Measurements from ENCODE around the gene VCY1B.
"Not testable (repeated sequence)": the region's sequence is repeated elsewhere in the genome, so short reads cannot be mapped to it uniquely, and the experiment has no call there.

Gene VCY1B

DNA sequence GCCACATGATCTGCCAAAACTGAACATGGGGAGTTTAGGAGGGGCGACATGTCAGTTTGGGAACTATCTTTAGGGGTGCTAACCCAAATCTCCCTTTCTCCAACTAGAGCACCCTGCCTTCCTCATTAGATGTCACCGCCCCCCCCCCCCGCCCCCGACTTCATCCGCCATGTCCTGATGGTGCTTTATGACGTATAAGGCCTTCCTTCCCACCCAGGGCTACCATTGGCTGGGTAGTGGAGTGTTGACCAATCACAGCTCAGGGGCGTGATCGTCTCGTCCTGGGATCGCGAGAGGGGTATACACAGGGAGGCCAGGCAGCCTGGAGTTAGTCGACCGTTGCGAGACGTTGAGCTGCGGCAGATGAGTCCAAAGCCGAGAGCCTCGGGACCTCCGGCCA, at the start of gene VCY1B:
Gene VCY1B (plus strand): TSS at position 301 of the 400 bp plus-strand sequence. CDS start 63 bp downstream, at position 364.
- CTCF ChIA-PET; H3K27ac ChIP-seq; DNase-seq (ENCODE audit: low spot score); POLR2A ChIA-PET (ENCODE audit: low non-redundant PET): not testable (repeated sequence)

DNA sequence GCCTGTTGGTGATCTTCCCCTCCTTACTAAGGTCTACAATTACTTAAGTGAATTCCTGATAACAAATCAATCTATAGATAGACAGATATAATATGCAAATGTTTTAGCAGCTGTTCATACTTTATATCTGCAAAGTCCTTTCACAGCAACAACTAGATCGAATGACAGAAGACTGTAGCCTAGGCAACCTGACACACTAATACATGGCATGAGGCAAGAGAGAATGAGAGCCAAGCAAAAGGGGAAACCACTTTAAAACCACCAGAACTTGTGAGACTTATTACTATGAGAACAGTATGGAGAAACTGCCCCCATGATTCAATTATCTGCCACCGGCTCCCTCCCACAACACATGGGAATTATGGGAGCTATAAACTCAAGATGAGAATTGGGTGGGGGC, 44.1 kb upstream of the VCY1B start:
- DNase-seq (ENCODE audit: low spot score); H3K27ac ChIP-seq; CTCF ChIA-PET; POLR2A ChIA-PET (ENCODE audit: low non-redundant PET): not testable (repeated sequence)

DNA sequence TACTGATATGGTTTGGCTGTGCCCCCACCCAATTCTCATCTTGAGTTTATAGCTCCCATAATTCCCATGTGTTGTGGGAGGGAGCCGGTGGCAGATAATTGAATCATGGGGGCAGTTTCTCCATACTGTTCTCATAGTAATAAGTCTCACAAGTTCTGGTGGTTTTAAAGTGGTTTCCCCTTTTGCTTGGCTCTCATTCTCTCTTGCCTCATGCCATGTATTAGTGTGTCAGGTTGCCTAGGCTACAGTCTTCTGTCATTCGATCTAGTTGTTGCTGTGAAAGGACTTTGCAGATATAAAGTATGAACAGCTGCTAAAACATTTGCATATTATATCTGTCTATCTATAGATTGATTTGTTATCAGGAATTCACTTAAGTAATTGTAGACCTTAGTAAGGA, 25.6 kb upstream of the VCY1B start:
- CTCF ChIA-PET; DNase-seq (ENCODE audit: low spot score): not testable (repeated sequence)

DNA sequence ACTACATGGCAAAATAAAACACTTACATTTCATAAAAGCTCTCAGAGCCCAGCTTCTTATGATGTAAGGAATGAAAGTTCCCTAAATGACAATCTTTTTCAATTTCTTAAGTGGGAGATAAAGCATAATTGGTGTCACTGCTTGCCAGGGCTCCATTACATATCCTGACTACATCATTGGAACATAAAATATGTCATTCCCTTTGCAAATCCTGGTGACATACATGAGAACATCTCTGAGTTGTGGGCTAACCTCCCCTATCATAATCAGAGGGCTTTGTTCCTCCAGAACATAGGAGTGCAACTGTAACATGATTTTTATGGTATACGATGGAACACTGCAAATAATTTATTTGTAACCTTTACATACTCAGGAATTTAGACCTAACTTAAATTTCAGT, 29.9 kb downstream of the VCY1B start:
- ChIA-PET CTCF (no interaction called here), POLR2A (ENCODE audit: low non-redundant PET) (no interaction called here)
- DNase-seq (ENCODE audit: low spot score) = no peak
- TF ChIP-seq, protein P1, sequence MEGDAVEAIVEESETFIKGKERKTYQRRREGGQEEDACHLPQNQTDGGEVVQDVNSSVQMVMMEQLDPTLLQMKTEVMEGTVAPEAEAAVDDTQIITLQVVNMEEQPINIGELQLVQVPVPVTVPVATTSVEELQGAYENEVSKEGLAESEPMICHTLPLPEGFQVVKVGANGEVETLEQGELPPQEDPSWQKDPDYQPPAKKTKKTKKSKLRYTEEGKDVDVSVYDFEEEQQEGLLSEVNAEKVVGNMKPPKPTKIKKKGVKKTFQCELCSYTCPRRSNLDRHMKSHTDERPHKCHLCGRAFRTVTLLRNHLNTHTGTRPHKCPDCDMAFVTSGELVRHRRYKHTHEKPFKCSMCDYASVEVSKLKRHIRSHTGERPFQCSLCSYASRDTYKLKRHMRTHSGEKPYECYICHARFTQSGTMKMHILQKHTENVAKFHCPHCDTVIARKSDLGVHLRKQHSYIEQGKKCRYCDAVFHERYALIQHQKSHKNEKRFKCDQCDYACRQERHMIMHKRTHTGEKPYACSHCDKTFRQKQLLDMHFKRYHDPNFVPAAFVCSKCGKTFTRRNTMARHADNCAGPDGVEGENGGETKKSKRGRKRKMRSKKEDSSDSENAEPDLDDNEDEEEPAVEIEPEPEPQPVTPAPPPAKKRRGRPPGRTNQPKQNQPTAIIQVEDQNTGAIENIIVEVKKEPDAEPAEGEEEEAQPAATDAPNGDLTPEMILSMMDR (conservative IDR thresholded peaks at IDR 0.05; ENCODE audit: low read depth) = no peak
- no peak overlapping the region for H3K27ac ChIP-seq

More for the DNA sequence above, 25.6 kb upstream of the VCY1B start:
- POLR2A ChIA-PET (ENCODE audit: low non-redundant PET); H3K27ac ChIP-seq: not testable (repeated sequence)

Measured in RWPE1 (cell line).